ENCODE results near the gene PTPRN2. TPM values are rescaled to one million over a fixed set of nuclear protein-coding genes. Genes with fewer than 3 reads are reported as not detected.

Gene PTPRN2
- total RNA-seq, 2 donors from 2014 or later: 30.3 to 40.7 TPM

DNA sequence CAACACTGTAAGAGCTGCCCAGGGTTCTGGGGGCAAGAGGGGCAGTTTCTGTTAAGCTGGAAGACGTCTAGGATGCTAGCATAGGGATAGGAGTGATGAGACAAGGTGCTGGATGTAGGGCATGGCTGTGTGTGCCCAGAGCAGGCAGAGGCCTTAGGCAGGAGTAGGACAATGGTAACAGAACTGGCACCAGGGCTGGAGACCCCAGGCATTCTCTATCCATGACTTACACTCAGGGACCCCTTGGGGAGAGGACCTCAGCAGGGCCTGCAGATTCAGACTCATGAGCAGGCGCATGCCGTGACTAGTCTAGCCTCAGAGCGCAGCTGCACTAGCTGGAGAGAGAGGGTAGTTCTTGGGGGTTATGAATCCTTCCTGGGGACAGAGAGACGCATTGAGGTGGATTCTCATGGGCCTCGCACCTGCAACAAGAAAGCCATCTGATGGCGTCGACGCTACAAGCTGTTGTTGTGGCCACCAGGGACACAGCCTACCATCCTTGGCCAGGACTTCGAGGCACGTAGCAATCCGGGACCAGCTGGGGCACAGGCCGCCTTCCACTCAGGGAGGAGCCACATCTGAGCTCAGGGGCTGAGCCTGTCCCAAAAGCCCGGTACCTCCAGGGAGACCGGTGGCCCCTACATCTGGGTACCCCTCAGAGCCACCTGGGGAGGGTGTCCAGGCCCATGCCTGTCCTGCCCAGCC is 474.1 kb downstream of the PTPRN2 start:
- ATAC-seq (no peak), DNase-seq (no peak)
- intact Hi-C loops (cut with DNase I, micrococcal nuclease): no loop called here

DNA sequence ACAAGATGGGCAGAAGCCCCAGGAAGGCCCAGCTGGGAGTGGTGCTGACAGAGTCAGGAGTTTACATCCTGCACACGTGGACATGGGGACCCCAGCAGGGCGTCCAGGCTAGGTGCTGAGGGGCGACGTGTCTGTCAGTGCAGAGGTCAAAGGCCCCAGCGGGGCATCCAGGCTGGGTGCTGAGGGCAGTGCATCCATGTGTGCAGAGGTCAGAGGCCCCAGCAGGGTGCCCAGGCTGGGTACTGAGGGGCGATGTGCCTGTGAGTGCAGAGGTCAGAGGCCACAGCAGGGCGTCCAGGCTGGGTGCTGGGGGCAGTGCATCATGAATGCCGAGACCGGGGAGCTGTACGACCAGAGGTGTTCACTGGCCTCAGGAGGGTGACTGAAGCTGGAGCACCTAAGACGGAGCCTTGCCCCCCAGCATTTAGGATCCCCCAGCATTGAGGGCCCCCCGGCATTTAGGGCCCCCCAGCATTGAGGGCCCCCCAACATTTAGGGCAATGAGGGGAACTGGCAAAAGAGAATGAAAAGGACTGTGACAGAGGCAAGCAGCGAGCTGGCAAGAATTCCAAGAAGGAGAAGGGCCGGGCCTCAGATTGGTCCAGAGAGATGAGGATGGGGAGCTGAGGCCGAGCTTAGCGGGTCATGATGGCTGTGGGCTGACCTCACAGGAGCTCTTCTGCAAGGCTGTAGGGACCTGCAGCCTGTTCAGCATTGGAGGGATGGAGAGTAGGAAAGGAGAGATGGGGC is 474.9 kb downstream of the PTPRN2 start:
- no peak for ATAC-seq
- intact Hi-C loops (cut with DNase I, micrococcal nuclease): no loop called here

DNA sequence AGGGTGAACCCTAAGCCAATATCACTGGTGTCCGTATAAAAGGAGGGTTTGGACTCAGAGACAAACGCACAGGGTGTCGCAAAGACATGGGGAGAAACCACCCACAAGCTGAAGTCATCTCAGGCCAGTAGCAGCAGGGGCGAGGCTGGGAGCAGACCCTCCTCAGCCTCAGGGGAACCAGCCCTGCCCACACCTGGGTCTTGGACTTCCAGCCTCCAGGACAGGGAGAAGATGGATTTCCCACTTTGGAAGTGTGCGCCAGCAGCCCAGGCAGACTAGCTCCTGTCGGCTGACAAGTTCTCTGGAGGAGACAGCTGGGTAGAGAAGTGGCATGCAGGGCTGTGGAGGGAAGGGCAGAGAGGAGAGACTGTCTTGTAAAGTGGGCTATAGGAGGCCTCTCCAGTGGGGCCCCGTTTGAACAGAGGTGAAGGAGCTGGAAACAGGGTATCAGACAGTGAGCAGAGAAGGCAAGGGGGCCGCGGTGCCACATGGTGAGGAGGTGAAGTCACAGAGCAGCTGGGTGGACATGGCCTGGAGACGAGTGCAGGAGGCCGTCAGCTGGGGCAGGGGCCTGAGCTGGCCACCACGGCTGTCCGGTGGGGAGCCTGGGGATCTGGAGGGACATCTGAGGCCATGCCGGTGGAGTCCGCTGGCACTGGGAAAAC is 475.6 kb downstream of the PTPRN2 start:
- intact Hi-C loops (cut with DNase I, micrococcal nuclease): no loop called here
- DNase-seq: no peak
- no peak for ATAC-seq

More for the DNA sequence above, 474.9 kb downstream of the PTPRN2 start:
- DNase-seq: no peak

DNA sequence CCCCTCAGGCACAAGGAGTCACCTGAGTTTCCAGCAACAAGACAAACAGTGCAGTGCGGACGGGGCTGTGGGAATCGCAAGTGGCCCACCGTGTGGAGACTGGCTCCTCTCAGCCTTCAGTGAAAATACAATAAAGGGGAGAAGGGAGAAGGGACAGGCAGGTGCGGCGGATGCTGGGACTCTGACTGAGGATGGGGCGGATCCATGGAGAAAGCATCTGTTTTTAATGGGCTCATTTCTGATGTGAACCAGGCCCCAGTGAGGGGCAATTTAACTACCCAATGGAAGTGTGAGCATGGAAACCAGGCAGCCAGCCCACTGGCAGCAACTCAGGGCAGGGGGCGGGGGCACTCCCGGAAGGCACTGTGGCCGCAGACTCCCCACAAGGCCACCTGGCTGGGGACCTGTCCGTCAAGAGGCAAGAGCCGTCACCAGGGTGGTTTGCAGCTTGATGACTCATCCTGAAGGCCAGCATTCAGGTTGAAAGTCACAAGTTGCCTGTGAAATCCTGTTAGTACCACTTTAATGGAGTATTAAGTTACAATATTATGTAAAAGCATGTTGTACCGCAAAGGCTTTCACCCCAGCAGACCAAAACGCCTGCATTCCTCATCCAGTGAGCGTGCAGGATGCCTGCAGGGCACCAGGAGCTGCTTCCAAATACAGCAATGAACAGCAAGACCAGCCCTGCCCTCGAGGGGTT is 476.4 kb downstream of the PTPRN2 start:
- ATAC-seq (no peak), DNase-seq (no peak)
- intact Hi-C loops (cut with DNase I, micrococcal nuclease): no loop called here

DNA sequence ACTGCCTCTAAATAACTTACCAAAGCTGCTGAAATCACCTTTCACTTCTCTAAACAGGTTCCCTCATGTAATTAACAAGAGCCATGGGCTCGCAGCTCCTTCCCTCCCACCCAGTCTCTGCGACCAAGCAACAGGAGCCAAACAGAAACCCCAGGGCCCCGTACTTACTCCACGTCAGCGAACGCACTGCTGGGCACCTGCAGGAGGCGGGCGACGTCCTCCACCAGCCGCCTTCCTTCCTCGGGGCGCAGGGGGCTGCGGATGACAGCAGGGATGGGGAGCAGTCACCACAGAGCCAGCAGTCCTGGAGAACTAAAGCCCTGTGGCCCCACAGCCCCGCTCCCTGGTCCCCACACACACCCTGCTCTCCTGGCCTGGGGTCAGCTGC is 477.0 kb downstream of the PTPRN2 start:
- ATAC-seq: no peak
- intact Hi-C loops (cut with DNase I, micrococcal nuclease): no loop called here
- DNase-seq: no peak

DNA sequence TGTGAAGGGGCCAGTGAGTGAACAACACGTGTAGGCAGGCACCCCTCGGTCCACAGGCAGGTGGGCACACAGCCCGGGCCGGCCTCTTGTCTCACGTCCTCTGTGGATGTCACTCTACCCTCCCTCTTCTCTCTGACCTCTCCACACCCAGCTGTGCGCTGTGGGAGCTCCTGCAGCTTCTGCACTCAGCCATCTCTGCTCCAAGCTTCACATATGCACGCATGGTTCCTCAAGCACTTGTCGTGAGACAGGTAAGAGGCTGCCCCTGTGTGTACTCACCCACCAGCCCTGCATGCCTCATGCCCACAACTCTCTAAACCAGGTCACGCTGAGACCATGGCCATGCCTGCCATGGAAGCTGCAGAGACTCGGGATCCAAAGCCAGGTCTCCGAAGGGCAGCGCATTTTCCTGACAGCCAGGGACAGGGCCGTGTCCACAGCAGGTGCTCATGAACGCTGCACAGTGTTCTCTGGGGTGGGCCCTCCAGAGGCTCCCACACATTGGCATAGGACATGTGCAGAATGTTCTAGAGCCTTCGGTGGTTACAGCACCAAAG is 477.5 kb downstream of the PTPRN2 start:
- intact Hi-C loops (cut with DNase I, micrococcal nuclease): no loop called here
- ATAC-seq (no peak), DNase-seq (no peak)

DNA sequence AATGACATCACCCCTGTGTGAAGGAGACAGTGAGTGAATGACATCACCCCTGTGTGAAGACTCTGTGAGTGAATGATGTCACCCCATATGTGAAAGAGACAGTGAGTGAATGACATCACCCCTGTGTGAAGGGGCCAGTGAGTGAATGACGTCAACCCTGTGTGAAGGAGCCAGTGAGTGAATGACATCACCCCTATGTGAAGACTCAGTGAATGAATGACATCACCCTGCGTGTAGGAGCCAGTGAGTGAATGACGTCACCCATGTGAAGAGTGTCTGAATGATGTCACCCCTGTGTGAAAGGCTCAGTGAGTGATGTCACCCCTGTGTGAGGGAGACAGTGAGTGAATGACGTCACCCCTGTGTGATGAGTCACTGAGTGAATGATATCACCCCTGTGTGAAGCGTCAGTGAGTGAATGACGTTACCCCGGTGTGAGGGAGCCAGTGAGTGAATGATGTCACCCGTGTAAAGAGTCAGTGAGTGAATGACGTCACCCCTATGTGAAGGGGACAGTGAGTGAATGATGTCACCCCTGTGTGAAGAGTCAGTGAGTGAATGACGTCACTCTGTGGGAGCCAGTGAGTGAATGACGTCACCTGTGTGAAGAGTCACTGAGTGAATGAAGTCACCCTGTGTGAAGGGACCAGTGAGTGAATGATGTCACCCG is 478.1 kb downstream of the PTPRN2 start:
- no peak for DNase-seq
- intact Hi-C loops (cut with DNase I, micrococcal nuclease): no loop called here
- no peak for ATAC-seq

DNA sequence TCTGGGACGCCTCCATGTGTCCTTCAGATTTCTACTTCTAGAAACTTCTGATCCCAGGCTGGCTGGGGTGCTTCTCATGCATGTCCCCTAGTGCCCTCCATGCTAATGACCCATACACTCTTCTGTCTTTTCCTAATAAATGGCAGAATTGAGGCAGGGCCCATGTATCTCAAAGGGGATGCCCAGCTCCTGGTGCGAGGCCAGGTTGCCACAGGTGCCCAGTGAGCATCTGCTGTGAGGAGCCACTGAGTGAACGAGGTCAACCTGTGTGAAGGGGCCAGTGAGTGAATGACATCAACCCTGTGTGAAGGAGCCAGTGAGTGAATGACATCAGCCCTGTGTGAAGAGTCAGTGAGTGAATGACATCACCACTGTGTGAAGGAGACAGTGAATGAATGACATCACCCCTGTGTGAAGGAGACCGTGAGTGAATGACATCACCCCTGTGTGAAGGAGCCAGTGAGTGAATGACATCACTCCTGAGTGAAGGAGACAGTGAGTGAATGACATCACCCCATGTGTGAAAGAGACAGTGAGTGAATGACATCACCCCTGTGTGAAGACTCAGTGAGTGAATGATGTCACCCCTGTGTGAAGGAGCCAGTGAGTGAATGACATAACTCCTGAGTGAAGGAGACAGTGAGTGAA is 478.9 kb downstream of the PTPRN2 start:
- ATAC-seq: no peak
- intact Hi-C loops (cut with DNase I, micrococcal nuclease): no loop called here
- DNase-seq: no peak

DNA sequence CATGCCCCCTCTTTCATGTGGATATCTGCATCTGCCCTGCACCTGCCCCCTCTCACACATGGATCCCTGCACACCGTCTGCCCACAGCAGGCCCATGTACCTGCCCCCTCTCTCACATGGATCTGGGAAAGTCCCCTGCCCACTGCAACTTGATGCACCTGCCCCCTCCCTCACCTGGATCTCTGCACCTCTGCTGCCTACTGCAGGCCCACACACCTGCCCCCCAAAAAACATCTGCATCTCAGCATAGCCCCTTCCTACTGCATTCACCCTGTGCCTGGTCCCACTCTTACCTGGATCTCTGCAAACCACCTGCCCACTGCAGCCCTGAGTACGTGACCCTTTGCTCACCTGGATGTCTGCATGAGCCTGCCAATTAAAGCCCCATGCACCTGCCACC is 479.8 kb downstream of the PTPRN2 start:
- DNase-seq (no peak), ATAC-seq (no peak)
- intact Hi-C loops (cut with DNase I, micrococcal nuclease): no loop called here

DNA sequence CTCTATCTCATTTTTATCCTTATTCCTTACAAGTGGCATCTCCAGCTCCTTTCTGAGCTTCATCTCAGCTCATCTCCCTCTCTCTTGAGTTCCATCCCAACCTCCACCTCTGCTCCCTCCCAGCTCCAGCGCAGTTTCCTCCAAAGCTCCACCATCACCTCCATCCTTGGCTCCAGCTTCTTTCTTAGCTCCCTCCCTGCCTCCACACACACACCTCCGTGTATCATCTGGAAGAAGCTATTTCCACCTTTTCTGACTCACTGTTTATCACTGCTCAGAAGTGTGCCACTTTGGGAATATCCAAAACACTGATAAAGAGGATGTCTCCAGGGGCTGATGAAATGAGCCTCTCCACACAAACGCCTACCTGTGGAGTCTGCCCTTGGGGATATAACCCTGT is 481.4 kb downstream of the PTPRN2 start:
- no peak for ATAC-seq
- intact Hi-C loops (cut with DNase I, micrococcal nuclease): no loop called here
- no peak for DNase-seq

DNA sequence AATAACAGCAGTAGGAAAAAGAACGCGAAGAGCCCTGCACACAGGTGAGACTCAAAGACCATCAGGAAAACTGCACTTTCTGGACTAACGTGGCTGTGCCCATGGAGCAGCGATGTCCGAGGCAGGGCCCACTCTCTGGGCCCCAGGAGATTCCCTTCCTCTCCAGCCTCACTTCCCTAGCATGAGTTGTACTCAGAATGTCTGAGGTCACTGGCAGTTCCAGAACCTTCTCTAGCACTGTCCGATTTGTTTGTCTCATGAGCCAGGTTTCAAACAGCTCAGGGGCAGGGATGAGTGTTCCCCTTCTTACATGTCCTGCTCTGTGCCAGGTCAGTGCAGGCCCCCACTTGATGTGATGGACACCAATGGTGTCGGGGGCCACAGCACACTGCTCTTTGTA is 484.2 kb downstream of the PTPRN2 start:
- no peak for DNase-seq
- intact Hi-C loops (cut with DNase I, micrococcal nuclease): no loop called here
- ATAC-seq: no peak

DNA sequence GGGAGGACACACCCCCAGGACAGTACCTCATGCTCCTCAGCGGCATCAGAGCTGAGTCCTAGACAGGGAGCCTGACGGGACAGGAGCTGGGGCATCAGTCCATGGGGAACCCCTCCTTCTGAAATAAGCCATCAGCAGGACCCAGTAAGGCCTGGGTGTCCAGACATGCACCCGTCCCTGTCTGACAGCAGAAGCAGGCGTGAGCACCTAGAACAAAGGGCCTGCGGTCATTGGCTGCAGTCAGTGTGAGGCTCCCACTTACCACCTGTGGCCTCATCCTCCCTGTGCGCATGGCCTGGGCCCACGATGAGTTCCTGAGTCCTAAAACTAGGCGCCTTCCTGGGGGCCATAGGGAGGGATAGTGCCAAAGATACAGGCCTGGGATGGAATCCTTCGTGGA is 484.7 kb downstream of the PTPRN2 start:
- no peak for ATAC-seq
- no peak for DNase-seq
- intact Hi-C loops (cut with DNase I, micrococcal nuclease): no loop called here

DNA sequence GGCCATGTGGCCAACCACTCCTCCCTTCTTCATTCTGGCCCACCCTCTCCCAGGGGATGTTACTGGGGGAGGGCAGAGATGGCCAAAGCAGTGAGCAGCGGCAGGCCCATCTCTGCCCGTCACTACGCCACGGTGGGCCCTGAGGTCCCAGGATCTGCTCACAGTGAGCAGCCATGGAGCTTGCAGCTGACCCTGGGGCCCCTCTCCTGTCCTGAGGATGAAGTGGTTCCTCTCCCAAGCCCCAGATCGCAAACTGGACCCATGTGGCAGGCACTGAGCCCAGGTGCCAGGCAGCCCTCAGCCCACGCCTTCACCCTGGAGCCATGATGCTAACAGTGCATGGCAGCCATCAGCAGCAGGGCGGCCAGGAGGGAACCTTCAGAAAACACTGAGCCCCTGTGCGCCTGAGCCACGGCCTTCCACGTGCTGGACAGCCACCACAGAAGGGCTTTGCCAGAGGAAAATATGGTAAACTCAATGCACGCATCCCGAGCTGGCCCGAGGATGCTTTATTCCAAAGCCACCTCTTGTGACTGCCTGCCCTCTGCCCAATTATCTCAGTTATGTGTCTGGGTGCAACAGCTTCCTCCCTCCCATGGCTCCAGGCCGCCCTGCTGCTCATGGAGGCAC is 485.7 kb downstream of the PTPRN2 start:
- intact Hi-C loops (cut with DNase I, micrococcal nuclease): no loop called here
- no peak for DNase-seq
- no peak for ATAC-seq

DNA sequence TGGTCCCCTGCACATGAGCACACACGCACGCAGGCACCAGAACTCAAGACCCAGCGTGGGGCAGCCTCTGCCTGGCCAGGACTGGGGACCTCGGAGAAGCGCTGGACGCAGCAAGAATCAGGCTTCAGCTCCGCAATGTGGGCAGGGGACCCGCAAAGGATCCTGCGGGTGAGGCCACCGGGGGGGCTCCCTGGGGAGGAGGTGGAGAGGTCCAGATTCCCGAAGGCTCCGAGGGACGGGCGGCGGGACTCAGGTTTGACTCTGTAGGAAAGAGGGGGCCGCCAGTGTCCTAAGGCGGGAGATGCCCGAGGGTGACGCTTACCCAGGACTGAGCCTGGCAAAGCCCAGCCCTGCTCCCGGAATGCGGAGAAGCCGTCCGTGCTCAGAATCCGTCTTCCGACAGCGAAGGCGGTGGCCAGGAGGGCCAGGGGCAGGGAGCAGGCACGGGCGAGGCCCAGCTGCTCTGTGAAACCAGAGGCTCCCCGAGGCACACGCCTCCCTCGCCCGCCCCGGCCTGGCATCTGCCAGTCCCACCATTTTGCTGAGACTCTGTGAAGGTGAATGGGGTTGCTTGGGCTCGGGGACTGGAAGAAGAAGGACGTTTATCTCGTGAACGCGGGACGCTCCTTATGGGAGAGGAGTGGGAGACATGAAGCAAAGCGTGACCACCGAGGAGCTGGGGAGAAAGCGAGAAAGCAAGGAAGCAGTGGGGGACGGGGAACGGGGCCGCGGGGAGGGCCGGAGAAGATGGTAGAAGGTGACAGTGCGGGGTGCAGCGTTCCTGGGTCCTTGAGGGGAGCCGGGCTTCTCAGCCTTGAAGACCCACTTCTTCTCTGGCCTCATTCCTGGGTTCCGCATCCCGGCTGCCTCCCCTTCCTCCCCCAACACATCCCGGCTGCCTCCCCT is 489.2 kb downstream of the PTPRN2 start:
- intact Hi-C loops (cut with DNase I, micrococcal nuclease): no loop called here
- DNase-seq (no peak), ATAC-seq (no peak)

DNA sequence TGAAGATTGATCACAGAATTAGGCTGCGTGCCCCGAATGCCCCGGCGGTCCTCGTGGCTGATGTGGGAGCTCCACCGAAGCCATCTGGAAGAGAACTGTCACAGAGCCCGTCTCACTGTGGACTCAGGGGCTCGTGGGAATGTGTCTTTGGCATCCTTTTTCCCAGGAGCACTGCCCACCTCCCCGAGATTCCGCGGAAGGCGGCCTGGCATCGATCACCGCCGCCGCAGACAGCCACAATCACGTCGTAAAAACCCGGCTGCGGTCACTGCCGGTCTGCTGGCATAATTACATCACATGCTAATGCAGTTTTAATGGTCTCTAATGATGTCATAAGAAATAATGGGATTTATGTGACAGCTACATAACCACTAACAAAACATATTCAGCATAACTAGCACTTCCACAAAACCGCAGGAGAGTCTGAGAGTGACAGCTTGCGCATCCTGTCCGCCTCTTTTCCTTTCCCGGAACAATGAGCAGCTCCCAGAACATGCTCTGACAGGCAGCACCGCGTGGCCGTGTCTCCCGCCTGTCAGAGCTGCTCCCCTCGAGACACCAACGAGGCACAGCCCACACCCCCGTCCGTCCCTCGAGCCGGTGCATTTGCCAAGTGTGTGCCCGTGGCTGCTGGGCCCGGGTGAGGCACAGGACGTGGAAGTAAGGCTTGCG is 490.0 kb downstream of the PTPRN2 start:
- intact Hi-C loops (cut with DNase I, micrococcal nuclease): no loop called here
- no peak for ATAC-seq
- DNase-seq: no peak

DNA sequence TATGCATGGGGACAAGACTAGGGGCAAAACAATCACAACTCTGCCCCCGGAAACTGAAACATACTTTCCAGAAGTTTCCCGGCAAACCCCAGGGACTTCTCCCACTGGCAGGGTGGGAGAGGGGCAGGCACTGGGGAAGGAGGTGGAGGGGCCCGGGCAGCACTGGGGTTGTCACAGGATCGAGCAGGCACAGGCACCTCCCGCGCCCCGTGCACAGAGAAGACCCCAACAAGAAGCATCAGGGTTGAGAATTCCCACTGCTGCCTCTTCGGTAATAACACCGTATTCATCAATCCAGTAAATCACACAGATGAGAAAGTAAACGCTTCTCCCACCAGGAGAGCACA is 490.5 kb downstream of the PTPRN2 start:
- ATAC-seq: no peak
- no peak for DNase-seq
- intact Hi-C loops (cut with DNase I, micrococcal nuclease): no loop called here

DNA sequence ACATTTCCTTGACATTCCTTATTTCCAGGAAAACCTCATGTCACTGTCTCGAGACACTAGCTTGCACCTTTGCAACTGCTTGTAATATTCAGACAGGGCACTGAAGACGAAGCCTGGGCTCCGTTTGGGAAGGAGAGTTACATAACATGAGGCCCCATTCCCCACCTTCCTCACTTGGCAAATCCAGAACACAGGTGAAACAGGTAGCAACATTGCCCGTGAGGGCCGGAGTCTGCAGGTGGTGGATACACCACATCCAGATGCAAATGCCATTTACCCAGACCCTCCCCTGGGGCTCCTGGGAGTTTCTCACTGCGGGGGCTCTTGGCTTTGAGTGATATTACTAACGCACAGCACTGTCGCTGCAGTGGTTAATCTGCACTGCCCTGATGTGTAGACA is 491.0 kb downstream of the PTPRN2 start:
- ATAC-seq: no peak
- intact Hi-C loops (cut with DNase I, micrococcal nuclease): no loop called here
- DNase-seq: no peak
